Measurements from ENCODE around the gene PARL.

- TF ChIP-seq CTCF (IDR thresholded peaks at IDR 0.05 in 2 of 3, conservative IDR thresholded peaks at IDR 0.05 in 1 of 3; ENCODE audit: borderline replicate concordance in 1 of 3, insufficient read depth in 1 of 3, low read depth in 2 of 3, low read length in 2 of 3) (no peak), EZH2phosphoT487 (IDR thresholded peaks at IDR 0.05; ENCODE audit: borderline replicate concordance) (no peak), MAX (IDR thresholded peaks at IDR 0.05) (no peak), EZH2 (IDR thresholded peaks at IDR 0.05) (no peak)
These were observed 45.4 kb upstream of the PARL start for GRCh38 chr3:183930086-183930485.

All from HCT116 (cell line).